H1 (cell line): ENCODE measurements around the gene SLC12A8. TPM values are rescaled to one million over a fixed set of nuclear protein-coding genes. Genes with fewer than 3 reads are reported as not detected.

ENCODE experiments used
- CTCF ChIA-PET: fragments of 300-600 bp; sonication (Branson Sonifier 250); formaldehyde crosslinking; loops from one replicate; lab custom pipeline; 2021; ENCODE audit not compliant: partially characterized antibody; lab: Charles Lee
- POLR2A ChIA-PET: fragments of 300-600 bp; sonication (Branson Sonifier 250); formaldehyde crosslinking; loops from one replicate; lab custom pipeline; 2021; ENCODE audit warnings: inconsistent platforms; ENCODE audit not compliant: partially characterized antibody; lab: Charles Lee
- DNase-seq, 2 experiments: peaks; one replicate each; pipeline versions ENCODE4 v3.0.0 to v3.0.0-alpha.2; 2010 to 2022; ENCODE audit warnings: low spot score in 2 of 2, low read depth in 1 of 2, mixed read lengths in 1 of 2
- FAIRE-seq: peaks from 2 replicates; lab custom pipeline; 2011; peaks lifted over from hg19 to GRCh38; lab: Jason Lieb, UNC
- H2AFZ ChIP-seq: 2 replicates; pipeline ENCODE4 v1.8.1; 2012; ENCODE audit warnings: low read length, inconsistent platforms
- H2AK5ac ChIP-seq: 2 replicates; pipeline ENCODE4 v1.6.1; 2013; ENCODE audit warnings: low read depth, low read length
- H2BK120ac ChIP-seq: replicated peaks from 2 replicates; pipeline ENCODE3; 2013; ENCODE audit warnings: low read depth, low read length, inconsistent platforms
- H2BK12ac ChIP-seq: 2 replicates; pipeline ENCODE4 v1.6.1; 2013; ENCODE audit warnings: low read depth, low read length
- H2BK15ac ChIP-seq: 2 replicates; pipeline ENCODE4 v1.6.1; 2013; ENCODE audit warnings: low read length
- H2BK20ac ChIP-seq: 2 replicates; pipeline ENCODE4 v1.6.1; 2013; ENCODE audit warnings: low read length
- H2BK5ac ChIP-seq: 2 replicates; pipeline ENCODE4 v1.6.1; 2013; ENCODE audit warnings: low read depth, low read length
- H3K14ac ChIP-seq: 2 replicates; pipeline ENCODE4 v1.6.1; 2013; ENCODE audit warnings: inconsistent platforms; ENCODE audit not compliant: insufficient read length
- H3K18ac ChIP-seq: 2 replicates; pipeline ENCODE4 v1.6.1; 2013; ENCODE audit warnings: low read length; ENCODE audit errors: extremely low read depth
- H3K23ac ChIP-seq: 2 replicates; pipeline ENCODE4 v1.6.1; 2013; ENCODE audit warnings: inconsistent platforms; ENCODE audit not compliant: insufficient read length
- H3K23me2 ChIP-seq: 2 replicates; pipeline ENCODE4 v1.6.1; 2013; ENCODE audit warnings: low read depth, low read length
- H3K27ac ChIP-seq: 2 replicates; pipeline ENCODE4 v1.6.1; 2011; ENCODE audit warnings: low read depth, low read length, inconsistent platforms
- H3K27me3 ChIP-seq, 4 experiments: replicated peaks in 1 of 4; 1 replicate in 1 of 4; 2 replicates in 3 of 4; pipeline versions ENCODE4 v1.6.1 to v1.8.1; 2011 to 2013; ENCODE audit warnings: low read length in 3 of 4, mild to moderate bottlenecking in 3 of 4, inconsistent platforms in 2 of 4, mixed read lengths in 2 of 4, moderate library complexity in 1 of 4; ENCODE audit not compliant: control insufficient read depth in 3 of 4, insufficient read depth in 3 of 4; ENCODE audit errors: extremely low read depth in 1 of 4
- H3K36me3 ChIP-seq, 4 experiments: 2 replicates each; pipeline versions ENCODE4 v1.6.1 to v1.8.1; 2011 to 2013; ENCODE audit warnings: mild to moderate bottlenecking in 4 of 4, low read length in 3 of 4, moderate library complexity in 2 of 4, control low read depth in 1 of 4, inconsistent platforms in 1 of 4; ENCODE audit not compliant: insufficient read depth in 4 of 4, control insufficient read depth in 2 of 4
- H3K4ac ChIP-seq: replicated peaks from 2 replicates; pipeline ENCODE3; 2013; ENCODE audit warnings: low read length, low read depth, mixed read lengths, inconsistent platforms; ENCODE audit not compliant: insufficient read length
- H3K4me1 ChIP-seq, 4 experiments: replicated peaks in 1 of 4; 1 replicate in 1 of 4; 2 replicates in 3 of 4; pipeline versions ENCODE4 v1.6.1 to v1.8.1; 2011 to 2013; ENCODE audit warnings: low read length in 3 of 4, inconsistent platforms in 2 of 4, mixed read lengths in 1 of 4; ENCODE audit not compliant: insufficient read depth in 4 of 4, control insufficient read depth in 3 of 4
- H3K4me2 ChIP-seq, 2 experiments: 2 replicates each; pipeline versions ENCODE4 v1.6.1 to v1.8.1; 2011 to 2013; ENCODE audit warnings: low read depth in 2 of 2, low read length in 2 of 2, control low read depth in 1 of 2, inconsistent platforms in 1 of 2, mild to moderate bottlenecking in 1 of 2; ENCODE audit not compliant: insufficient read depth in 1 of 2
- H3K4me3 ChIP-seq, 4 experiments: fragments of 200-600, 300-600 bp in 1 of 4; sonication (generic), shearing (Covaris generic), sonication (Bioruptor Twin) in 1 of 4; 2 replicates each; pipeline versions ENCODE4 v1.5.1 to v1.8.1; 2011 to 2016; ENCODE audit warnings: low read length in 4 of 4, low read depth in 3 of 4, control low read depth in 2 of 4, inconsistent platforms in 2 of 4, mild to moderate bottlenecking in 2 of 4, mixed read lengths in 1 of 4, moderate library complexity in 1 of 4; ENCODE audit not compliant: insufficient read depth in 2 of 4; ENCODE audit errors: extremely low read depth in 1 of 4
- H3K56ac ChIP-seq: replicated peaks from 2 replicates; pipeline ENCODE3; 2013; ENCODE audit warnings: low read depth, mild to moderate bottlenecking, mixed read lengths, low read length, inconsistent platforms; ENCODE audit not compliant: insufficient read length
- H3K79me1 ChIP-seq: 2 replicates; pipeline ENCODE4 v1.6.1; 2013; ENCODE audit warnings: low read depth, low read length, control low read depth
- H3K79me2 ChIP-seq, 2 experiments: 2 replicates each; pipeline versions ENCODE4 v1.6.1 to v1.8.1; 2012 to 2013; ENCODE audit warnings: low read length in 2 of 2, mild to moderate bottlenecking in 2 of 2, inconsistent platforms in 1 of 2; ENCODE audit not compliant: insufficient read depth in 2 of 2, control insufficient read depth in 1 of 2
- H3K9ac ChIP-seq, 4 experiments: replicated peaks in 1 of 4; 1 replicate in 1 of 4; 2 replicates in 3 of 4; pipeline versions ENCODE4 v1.6.1 to v1.8.1; 2011 to 2013; ENCODE audit warnings: low read depth in 3 of 4, low read length in 3 of 4, control low read depth in 2 of 4, mild to moderate bottlenecking in 2 of 4, moderate library complexity in 2 of 4, inconsistent platforms in 1 of 4; ENCODE audit errors: extremely low read depth in 1 of 4
- H3K9me3 ChIP-seq, 2 experiments: 2 replicates each; pipeline versions ENCODE4 v1.6.1 to v1.8.1; 2012 to 2013; ENCODE audit warnings: mild to moderate bottlenecking in 2 of 2, moderate library complexity in 2 of 2, control low read depth in 1 of 2, inconsistent platforms in 1 of 2, low read depth in 1 of 2, low read length in 1 of 2, mixed read lengths in 1 of 2; ENCODE audit not compliant: insufficient read depth in 2 of 2
- H4K20me1 ChIP-seq, 2 experiments: replicated peaks in 1 of 2; 2 replicates each; pipeline versions ENCODE3 to v1.8.1; 2011 to 2013; ENCODE audit warnings: inconsistent platforms in 2 of 2, low read length in 2 of 2, mild to moderate bottlenecking in 1 of 2; ENCODE audit not compliant: insufficient read depth in 2 of 2, control insufficient read depth in 1 of 2
- H4K5ac ChIP-seq: 2 replicates; pipeline ENCODE4 v1.6.1; 2013; ENCODE audit warnings: low read length, low read depth, mixed read lengths, inconsistent platforms; ENCODE audit not compliant: insufficient read length
- H4K8ac ChIP-seq: 2 replicates; pipeline ENCODE4 v1.8.0; 2013; ENCODE audit warnings: mild to moderate bottlenecking, moderate library complexity, low read length, inconsistent platforms; ENCODE audit not compliant: insufficient read depth; ENCODE audit errors: extremely low read depth
- H4K91ac ChIP-seq: replicated peaks from 2 replicates; pipeline ENCODE3; 2013; ENCODE audit warnings: low read length, mixed read lengths, inconsistent platforms; ENCODE audit not compliant: insufficient read length
- ATF2 ChIP-seq: IDR thresholded peaks from 2 replicates; pipeline ENCODE4 v1.6.1; 2012; ENCODE audit warnings: low read length, inconsistent platforms
- CHD2 ChIP-seq: IDR thresholded peaks from 2 replicates; pipeline ENCODE4 v1.6.1; 2012; ENCODE audit warnings: low read length, improper control_type of control experiment
- EZH2 ChIP-seq: fragments of 200-600 bp; sonication (generic); IDR thresholded peaks from 2 replicates; pipeline ENCODE4 v1.7.1; 2012; ENCODE audit warnings: low read depth, mild to moderate bottlenecking, moderate library complexity, low read length, inconsistent platforms; ENCODE audit not compliant: severe bottlenecking
- GTF2F1 ChIP-seq: IDR thresholded peaks from 2 replicates; pipeline ENCODE4 v1.6.1; 2012; ENCODE audit warnings: low read depth, low read length, improper control_type of control experiment, borderline replicate concordance
- SIRT6 ChIP-seq: IDR thresholded peaks from one replicate; pipeline ENCODE4 v1.7.1; 2012; ENCODE audit warnings: low read length, inconsistent platforms
- TBP ChIP-seq: IDR thresholded peaks from 2 replicates; pipeline ENCODE4 v1.6.1; 2011; ENCODE audit warnings: low read depth, low read length, improper control_type of control experiment
- WGBS, 2 experiments: shearing (Covaris generic) in 1 of 2; methylation state at CpG; one replicate each; pipeline versions ENCODE4 v1.1.6 to v1.1.7; 2013 to 2015; ENCODE audit warnings: low lambda C conversion rate in 2 of 2, mixed read lengths in 2 of 2, inconsistent platforms in 1 of 2, low coverage in 1 of 2, missing lambda C conversion rate in 1 of 2; ENCODE audit not compliant: insufficient replicate concordance in 2 of 2, insufficient coverage in 1 of 2, insufficient read length in 1 of 2; ENCODE audit errors: extremely low coverage in 1 of 2, missing lambda C conversion rate in 1 of 2; 5-methylcytosine and 5-hydroxymethylcytosine counted together
- polyA plus RNA-seq, 7 experiments: library from polyadenylated mRNA; depleted of rRNA in 3 of 7; stranded (reverse) in 5 of 7; unstranded in 2 of 7; fragments of >200 nt in 5 of 7; fragments of 200-250 nt in 2 of 7; gene quantifications; 1 replicate in 5 of 7; 2 replicates in 1 of 7; 4 replicates in 1 of 7; pipeline versions ENCODE4 v1.2.1 to v1.2.3, GENCODE V29; 2011 to 2013; ENCODE audit warnings: missing spikeins in 2 of 7, mixed read lengths in 2 of 7
- total RNA-seq: library from RNA; stranded (reverse); fragmentation: NEBNext Ultra II Directional; extraction: Animal tissue kit (Norgen Biotek cat#: 25700); gene quantifications from 2 replicates; pipeline ENCODE4 v1.2.1, GENCODE V29; 2021

The SLC12A8 gene
- total and polyA plus RNA-seq, 2 of the 8 experiments (the other 6 are each of a cell fraction or from before 2014, with no cell fraction given): 13.7 to 14.4 TPM

- FAIRE-seq: no peak
- no peak overlapping the region for H4K91ac ChIP-seq
- no peak overlapping the region for H2BK12ac ChIP-seq
- 85% methylated on average over 3 of the region's 3 CpGs; no CpG with 5 or more reads in 1 of the 2 experiments for WGBS, 2 experiments
- no peaks in the 10 kb centered on the region; a peak in 1 of 4 replicates for H3K9me3 ChIP-seq
- no peak overlapping the region for H2BK120ac ChIP-seq
- no peak overlapping the region for H4K5ac ChIP-seq
- H3K14ac ChIP-seq: no peak overlapping the region
- H3K4me2 ChIP-seq: no peak overlapping the region
- H3K27me3 ChIP-seq: no peaks in the 10 kb centered on the region
- no peaks in the 10 kb centered on the region for H4K20me1 ChIP-seq
- DNase-seq: peak in 1 of 2 experiments; percentile 40
- peaks cover 0 to 10% (median 2%) of the 10 kb centered on the region in 4 experiments; a peak in 3 of 8 replicates for H3K36me3 ChIP-seq
- H3K27ac ChIP-seq: no peak overlapping the region
- H3K23ac ChIP-seq: no peak overlapping the region
- H3K4ac ChIP-seq: peak overlapping the region; percentile 57
- no peak overlapping the region for H2BK20ac ChIP-seq
- H2AK5ac ChIP-seq: no peak overlapping the region
- H2AFZ ChIP-seq: no peak overlapping the region
- H3K4me3 ChIP-seq: no peak overlapping the region
- ChIA-PET POLR2A (no interaction called here), CTCF (interaction anchor here (0.7 to 1.1 kb wide), 4 partner anchors 10 to 763 kb away, joined by 3 to 4 read pairs (median 4); no protein-coding TSS in a partner anchor)
- peaks cover 3 to 11% (median 9%) of the 10 kb centered on the region in 4 experiments for H3K4me1 ChIP-seq
- H3K79me2 ChIP-seq: no peaks in the 10 kb centered on the region
- H3K18ac ChIP-seq: no peak overlapping the region; the same call in 1 of the 2 replicates
- H4K8ac ChIP-seq: no peak overlapping the region
- no peak overlapping the region for H2BK15ac ChIP-seq
- H3K79me1 ChIP-seq: no peaks in the 10 kb centered on the region
- H3K23me2 ChIP-seq: no peaks in the 10 kb centered on the region
- no peak overlapping the region for H3K56ac ChIP-seq
- H3K9ac ChIP-seq: no peak overlapping the region
- TF ChIP-seq GTF2F1 (no peak), SIRT6 (no peak), TBP (no peak), EZH2 (no peak), ATF2 (no peak), CHD2 (no peak)
- H2BK5ac ChIP-seq: no peak overlapping the region; the same call in 1 of the 2 replicates
These were observed 26.7 kb downstream of the SLC12A8 start for GRCh38 chr3:125185805-125186204.
